Calu3 (cell line): ENCODE measurements around the gene FRMD3. TPM values are rescaled to one million over a fixed set of nuclear protein-coding genes. Genes with fewer than 3 reads are reported as not detected.
"Not testable (repeated sequence)": the region's sequence is repeated elsewhere in the genome, so short reads cannot be mapped to it uniquely, and the experiment has no call there.

Experiments used
- BruUV-seq: library from RNA; stranded (reverse); fragments of 400-500 nt; replicated peaks from 2 replicates; lab custom pipeline; 2021; lab: Mats Ljungman, UMichigan
- CTCF ChIA-PET: fragments of 300-600 bp; sonication (Branson Sonifier 250); formaldehyde crosslinking; loops from one replicate; lab custom pipeline; 2022; ENCODE audit warnings: antibody characterized with exemption; lab: Charles Lee
- DNase-seq: peaks from one replicate; pipeline ENCODE4 v3.0.0; 2022
- H3K27ac Mint-ChIP-seq: one replicate; pipeline ENCODE4 v1.8.0; 2022; ENCODE audit warnings: mixed read lengths; ENCODE audit not compliant: unreplicated experiment
- H3K27me3 Mint-ChIP-seq: one replicate; pipeline ENCODE4 v1.8.0; 2022; ENCODE audit warnings: mixed read lengths; ENCODE audit not compliant: unreplicated experiment
- H3K36me3 Mint-ChIP-seq: one replicate; pipeline ENCODE4 v1.8.0; 2022; ENCODE audit warnings: mild to moderate bottlenecking, moderate library complexity, mixed read lengths; ENCODE audit not compliant: insufficient read depth, unreplicated experiment
- H3K4me1 Mint-ChIP-seq: one replicate; pipeline ENCODE4 v1.8.0; 2022; ENCODE audit warnings: mild to moderate bottlenecking, low read depth, mixed read lengths; ENCODE audit not compliant: unreplicated experiment
- H3K4me3 Mint-ChIP-seq: one replicate; pipeline ENCODE4 v1.8.0; 2022; ENCODE audit warnings: mild to moderate bottlenecking, low read depth, moderate library complexity, mixed read lengths; ENCODE audit not compliant: unreplicated experiment
- H3K9me3 Mint-ChIP-seq: one replicate; pipeline ENCODE4 v1.8.0; 2022; ENCODE audit warnings: low read depth, mixed read lengths; ENCODE audit not compliant: unreplicated experiment
- CTCF ChIP-seq: fragments of 200-600 bp; IDR thresholded peaks from one replicate; pipeline ENCODE4 v1.8.0; 2022; ENCODE audit warnings: antibody characterized with exemption; ENCODE audit not compliant: unreplicated experiment
- intact Hi-C: fragments of 100-400 bp; cut with micrococcal nuclease; formaldehyde crosslinking; loops from one replicate; pipeline ENCODE4 v1.10.0; 2022; ENCODE audit not compliant: unreplicated experiment
- total RNA-seq: library from RNA; stranded (reverse); gene quantifications from 2 replicates; pipeline ENCODE4 v1.2.3, GENCODE V29; 2022

The FRMD3 gene
- total RNA-seq, 1 experiment from 2014 or later: 0.38 TPM

GRCh38 chr9:83520292-83520691 is 17.9 kb downstream of the FRMD3 start:
- no peaks in the 10 kb centered on the region for H3K4me1 Mint-ChIP-seq
- DNase-seq: no peak
- H3K9me3 Mint-ChIP-seq: no peaks in the 10 kb centered on the region
- BruUV-seq: no TSS peak
- intact Hi-C loops: no loop called here
- CTCF ChIA-PET: no interaction called here
- peaks cover 27% of the 10 kb centered on the region for H3K27me3 Mint-ChIP-seq
- TF ChIP-seq CTCF: no peak
- H3K36me3 Mint-ChIP-seq: no peaks in the 10 kb centered on the region
- H3K4me3 Mint-ChIP-seq: no peak overlapping the region
- no peak overlapping the region for H3K27ac Mint-ChIP-seq

GRCh38 chr9:83517980-83518379 is 20.2 kb downstream of the FRMD3 start:
- H3K4me3 Mint-ChIP-seq, intact Hi-C loops, CTCF ChIA-PET, H3K4me1 Mint-ChIP-seq, H3K36me3 Mint-ChIP-seq, DNase-seq, H3K9me3 Mint-ChIP-seq, H3K27ac Mint-ChIP-seq, BruUV-seq: not testable (repeated sequence)
- peaks cover 38% of the 10 kb centered on the region for H3K27me3 Mint-ChIP-seq

- no TSS peak for BruUV-seq
- no peak overlapping the region for H3K27ac Mint-ChIP-seq
- H3K4me1 Mint-ChIP-seq: no peaks in the 10 kb centered on the region
- H3K9me3 Mint-ChIP-seq: no peaks in the 10 kb centered on the region
- intact Hi-C loops: no loop called here
- CTCF ChIA-PET: no interaction called here
- H3K36me3 Mint-ChIP-seq: no peaks in the 10 kb centered on the region
- no peak overlapping the region for H3K4me3 Mint-ChIP-seq
- no peak for TF ChIP-seq CTCF
- H3K27me3 Mint-ChIP-seq: peaks cover 38% of the 10 kb centered on the region
- no peak for DNase-seq
Measured at GRCh38 chr9:83514767-83515166, 23.4 kb downstream of the FRMD3 start.

- Mint-ChIP-seq H3K4me3 (no peak overlapping the region), H3K4me1 (no peaks in the 10 kb centered on the region), H3K27me3 (peaks cover 33% of the 10 kb centered on the region), H3K27ac (no peak overlapping the region), H3K9me3 (no peaks in the 10 kb centered on the region), H3K36me3 (no peaks in the 10 kb centered on the region)
- no peak for DNase-seq
- intact Hi-C loops: no loop called here
- TF ChIP-seq CTCF: no peak
- CTCF ChIA-PET: no interaction called here
- BruUV-seq: no TSS peak
Measured at GRCh38 chr9:83512621-83513020, 25.6 kb downstream of the FRMD3 start.

DNA sequence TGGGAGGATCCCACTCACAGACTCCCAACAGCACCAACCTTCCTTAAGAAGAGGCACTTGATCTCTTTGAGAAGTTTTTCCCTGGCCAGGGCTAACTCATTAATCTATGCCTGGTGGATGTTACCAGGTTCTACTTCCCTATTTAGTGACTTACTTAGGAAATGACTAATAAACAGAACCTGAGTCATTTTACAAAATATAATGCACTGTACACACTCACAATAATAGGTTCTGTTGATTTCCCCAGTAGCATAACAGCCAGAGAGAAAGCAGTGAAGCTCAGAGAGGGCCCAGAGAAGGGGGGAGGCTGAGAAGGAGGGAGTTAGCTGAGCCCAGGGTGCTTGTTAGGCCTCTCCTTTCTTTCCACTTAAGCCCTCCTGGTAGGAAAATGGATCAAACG is 27.1 kb downstream of the FRMD3 start:
- Mint-ChIP-seq H3K4me3 (no peak overlapping the region), H3K4me1 (no peaks in the 10 kb centered on the region), H3K9me3 (no peaks in the 10 kb centered on the region), H3K36me3 (no peaks in the 10 kb centered on the region), H3K27me3 (peaks cover 18% of the 10 kb centered on the region), H3K27ac (no peak overlapping the region)
- no peak for TF ChIP-seq CTCF
- BruUV-seq: no TSS peak
- DNase-seq: no peak
- intact Hi-C loops: no loop called here
- CTCF ChIA-PET: no interaction called here
